K562 (cell line): ENCODE measurements around the gene NRCAM. TPM values are rescaled to one million over a fixed set of nuclear protein-coding genes. Genes with fewer than 3 reads are reported as not detected.

Experiments used
- ATAC-seq: fragments of 200-7000 bp; cut with Tn5 transposase; 3 replicates; pipeline ENCODE4 v1.9.1; 2020; ENCODE audit warnings: moderate library complexity
- BruUV-seq: library from RNA; stranded (reverse); fragments of 400-500 nt; replicated peaks from 2 replicates; lab custom pipeline; 2021; lab: Mats Ljungman, UMichigan
- CTCF ChIA-PET: fragments of 300-600 bp; formaldehyde crosslinking; extraction: SDS; loops from one replicate; lab custom pipeline; 2021; ENCODE audit warnings: low intra/inter-chr PET ratio; lab: Yijun Ruan, JAX
- POLR2A ChIA-PET: fragments of 300-600, 350-650 bp; sonication (Branson Sonifier 250); formaldehyde crosslinking; extraction: SDS; loops from one replicate; lab custom pipeline; 2021; ENCODE audit warnings: antibody characterized with exemption, inconsistent platforms; lab: Yijun Ruan, JAX
- DNase-seq, 4 experiments: peaks; one replicate each; pipeline versions ENCODE4 v3.0.0 to v3.0.0-alpha.2; 2011 to 2018; ENCODE audit warnings: low spot score in 3 of 4, mixed read lengths in 3 of 4; ENCODE audit errors: extremely low read depth in 1 of 4
- FAIRE-seq: peaks from 2 replicates; lab custom pipeline; 2011; peaks lifted over from hg19 to GRCh38; lab: Jason Lieb, UNC
- H2AFZ ChIP-seq: 2 replicates; pipeline ENCODE4 v1.6.0; 2011; ENCODE audit warnings: low read depth, low read length, control low read depth, inconsistent platforms
- H3K27ac ChIP-seq: fragments of 200-600 bp; 3 replicates; pipeline ENCODE4 v1.8.0; 2011; ENCODE audit warnings: low read depth, mild to moderate bottlenecking, control low read depth, inconsistent platforms, low read length, moderate library complexity, mixed read lengths; ENCODE audit errors: extremely low read depth
- H3K27me3 ChIP-seq, 2 experiments: fragments of 300-600 bp in 1 of 2; 2 replicates in 1 of 2; 3 replicates in 1 of 2; pipeline versions ENCODE4 v1.6.0 to v1.8.0; 2011; ENCODE audit warnings: inconsistent platforms in 2 of 2, low read length in 2 of 2, mild to moderate bottlenecking in 1 of 2, mixed read lengths in 1 of 2, moderate library complexity in 1 of 2; ENCODE audit not compliant: control insufficient read depth in 2 of 2, insufficient read depth in 2 of 2
- H3K36me3 ChIP-seq: fragments of 300-600 bp; 3 replicates; pipeline ENCODE4 v1.8.0; 2011; ENCODE audit warnings: mild to moderate bottlenecking, low read length, inconsistent platforms; ENCODE audit not compliant: control insufficient read depth, insufficient read depth
- H3K4me1 ChIP-seq, 2 experiments: fragments of 200-600 bp in 1 of 2; replicated peaks in 1 of 2; 2 replicates in 1 of 2; 3 replicates in 1 of 2; pipeline versions ENCODE4 v1.5.1 to v1.8.0; 2011; ENCODE audit warnings: inconsistent platforms in 2 of 2, low read length in 2 of 2, mild to moderate bottlenecking in 1 of 2, mixed read lengths in 1 of 2, moderate library complexity in 1 of 2; ENCODE audit not compliant: control insufficient read depth in 2 of 2, insufficient read depth in 2 of 2
- H3K4me2 ChIP-seq: 2 replicates; pipeline ENCODE4 v1.6.1; 2011; ENCODE audit warnings: low read length, control low read depth, inconsistent platforms, mixed read lengths; ENCODE audit not compliant: insufficient read depth
- H3K4me3 ChIP-seq: fragments of 200-600 bp; sonication (generic), shearing (Covaris generic); 2 replicates; pipeline ENCODE4 v1.5.1; 2016; ENCODE audit warnings: control low read depth, inconsistent platforms
- H3K79me2 ChIP-seq: fragments of 200-600 bp; 3 replicates; pipeline ENCODE4 v1.8.0; 2011; ENCODE audit warnings: low read length, inconsistent platforms; ENCODE audit not compliant: control insufficient read depth, insufficient read depth
- H3K9ac ChIP-seq, 2 experiments: 2 replicates each; pipeline versions ENCODE4 v1.6.0 to v1.6.1; 2011; ENCODE audit warnings: low read depth in 2 of 2, low read length in 2 of 2, control low read depth in 1 of 2, inconsistent platforms in 1 of 2, mild to moderate bottlenecking in 1 of 2, mixed read lengths in 1 of 2; ENCODE audit not compliant: insufficient read depth in 1 of 2
- H3K9me1 ChIP-seq: one replicate; pipeline ENCODE4 v1.6.0; 2011; ENCODE audit warnings: inconsistent platforms, mild to moderate bottlenecking, low read length, moderate library complexity; ENCODE audit not compliant: control insufficient read depth, insufficient read depth
- H3K9me3 ChIP-seq: replicated peaks from 2 replicates; pipeline ENCODE4 v1.5.1; 2011; ENCODE audit warnings: low read depth, low read length, inconsistent platforms; ENCODE audit not compliant: control insufficient read depth, insufficient read depth
- H4K20me1 ChIP-seq: replicated peaks from 2 replicates; pipeline ENCODE4 v1.6.1; 2011; ENCODE audit warnings: low read length, inconsistent platforms, mixed read lengths; ENCODE audit not compliant: control insufficient read depth, insufficient read depth
- POLR2G ChIP-seq: fragments of 200-400 bp; formaldehyde crosslinking; IDR thresholded peaks from 2 replicates; pipeline ENCODE4 v1.6.1; 2017; ENCODE audit warnings: low read depth, mild to moderate bottlenecking, antibody characterized with exemption, low read length, moderate library complexity
- SETDB1 ChIP-seq: IDR thresholded peaks from one replicate; pipeline ENCODE4 v1.6.1; 2012; ENCODE audit warnings: low read length, control low read depth, inconsistent platforms
- TCFL5 ChIP-seq: fragments of 250-450 bp; sonication (Bioruptor Pico); conservative IDR thresholded peaks from 2 replicates; pipeline ENCODE4 v1.6.1; 2021; ENCODE audit warnings: mild to moderate bottlenecking, moderate library complexity, matching md5 sums
- WGBS: fragments of 100-300 bp; shearing (Covaris generic); methylation state at CpG from one replicate; pipeline ENCODE4 v1.1.6; 2016; ENCODE audit warnings: low coverage, mixed read lengths; ENCODE audit not compliant: insufficient coverage; ENCODE audit errors: missing lambda C conversion rate; 5-methylcytosine and 5-hydroxymethylcytosine counted together
- in situ Hi-C: fragments of 300-500 bp; cut with MboI; formaldehyde crosslinking; loops from 4 replicates; pipeline ENCODE4 v1.15.0; 2018; ENCODE audit warnings: inconsistent platforms, mixed read lengths
- intact Hi-C: fragments of 100-400 bp; cut with micrococcal nuclease; formaldehyde crosslinking; loops from 2 replicates; pipeline ENCODE4 v1.14.2; 2022
- polyA plus RNA-seq, 8 experiments: library from polyadenylated mRNA; depleted of rRNA in 4 of 8; stranded (reverse) in 5 of 8; unstranded in 3 of 8; fragments of >200 nt; fragmentation: Nextera tagmentation in 2 of 8; fragmentation: Illumina TruSeq in 1 of 8; extraction: Ambion mirVana in 2 of 8; extraction: Trizol in 1 of 8; gene quantifications; 2 replicates each; pipeline versions ENCODE4 v1.2.1 to v1.2.3, GENCODE V29; 2011 to 2014; ENCODE audit warnings: inconsistent platforms in 1 of 8, missing spikeins in 1 of 8
- total RNA-seq, 7 experiments: library from RNA; depleted of rRNA in 6 of 7; stranded (reverse); fragments of >200 nt in 6 of 7; fragmentation: Illumina TruSeq in 2 of 7; extraction: Trizol in 2 of 7; gene quantifications; 2 replicates each; pipeline versions ENCODE4 v1.2.1 to v1.2.3, GENCODE V29; 2011 to 2021; ENCODE audit warnings: low replicate concordance in 1 of 7
- TF ChIP-seq, protein P1 (sequence below): fragments of 450-650 bp; formaldehyde crosslinking; IDR thresholded peaks from 2 replicates; pipeline ENCODE4 v1.4.0; 2020; ENCODE audit warnings: mild to moderate bottlenecking, mixed read lengths
- TF ChIP-seq, protein P2 (sequence below), 2 experiments: fragments of 450-650 bp; IDR thresholded peaks; 2 replicates each; pipeline ENCODE4 v1.6.1; 2018; ENCODE audit warnings: mild to moderate bottlenecking in 2 of 2, low read depth in 1 of 2; ENCODE audit not compliant: partially characterized antibody in 2 of 2

NRCAM gene
- total and polyA plus RNA-seq, 9 of the 15 experiments (the other 6 are each of a cell fraction or from before 2014, with no cell fraction given), result 0.03 to 0.54 (median 0.12) TPM; not detected in 1

DNA sequence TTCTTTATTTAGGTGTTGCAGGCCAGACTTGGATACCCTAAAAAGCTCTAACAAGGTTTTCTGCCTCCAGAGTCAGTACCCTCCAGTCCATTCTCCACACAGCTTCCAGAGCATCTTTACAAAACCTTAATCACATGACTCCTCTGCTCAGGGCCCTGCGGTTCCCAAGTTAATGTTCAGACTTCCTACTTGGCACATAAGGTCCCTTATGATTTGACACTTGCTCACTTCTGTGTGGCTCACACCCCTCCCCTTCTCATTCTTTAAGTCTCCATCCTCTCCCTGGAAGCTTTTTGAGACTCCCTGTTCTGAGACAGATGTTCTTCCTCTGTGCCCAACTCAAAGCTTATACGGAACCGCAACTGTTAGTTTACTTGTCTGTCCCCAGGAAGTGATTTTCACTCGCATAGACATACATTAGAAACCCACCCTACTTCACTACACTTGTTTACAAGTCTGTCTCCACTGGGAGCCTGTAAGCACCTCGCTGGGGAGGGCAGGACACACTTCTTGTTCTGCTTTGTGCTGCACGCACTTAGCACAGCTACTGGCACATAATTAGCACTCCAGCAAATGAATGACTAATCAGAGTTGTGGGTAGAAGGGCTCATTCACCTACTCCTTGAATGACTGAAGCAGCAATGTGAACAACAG lies 171.8 kb downstream of the NRCAM start:
- in situ Hi-C loops, result no loop called here
- Histone ChIP-seq H3K27me3 (peaks cover 7 to 16% of the 10 kb centered on the region in 2 experiments; a peak in 4 of 5 replicates), H3K36me3 (no peaks in the 10 kb centered on the region), H3K4me3 (no peak overlapping the region), H3K4me1 (peaks cover 0 to 4% of the 10 kb centered on the region in 2 experiments; a peak in 1 of 5 replicates), H3K9me1 (no peaks in the 10 kb centered on the region), H3K4me2 (no peak overlapping the region), H3K27ac (no peak overlapping the region), H3K79me2 (no peaks in the 10 kb centered on the region), H3K9me3 (no peaks in the 10 kb centered on the region), H2AFZ (0 out of 2 replicates have a peak overlapping the region, but pooled peaks have one; percentile 11), H3K9ac (no peak overlapping the region), H4K20me1 (no peaks in the 10 kb centered on the region)
- ChIA-PET CTCF (no interaction called here), POLR2A (interaction anchor here (0.6 to 0.8 kb wide), 4 partner anchors 17 to 143 kb away, joined by 3 to 5 read pairs (median 3); no protein-coding TSS in a partner anchor)
- no TSS peak for BruUV-seq
- ATAC-seq (no peak; the same call in 2 of the 3 replicates), FAIRE-seq (no peak), DNase-seq (no peak)
- intact Hi-C loops, result no loop called here
- 9% methylated on average over 6 of the region's 6 CpGs for WGBS
- TF ChIP-seq POLR2G, result no peak
- TF ChIP-seq, protein P1, sequence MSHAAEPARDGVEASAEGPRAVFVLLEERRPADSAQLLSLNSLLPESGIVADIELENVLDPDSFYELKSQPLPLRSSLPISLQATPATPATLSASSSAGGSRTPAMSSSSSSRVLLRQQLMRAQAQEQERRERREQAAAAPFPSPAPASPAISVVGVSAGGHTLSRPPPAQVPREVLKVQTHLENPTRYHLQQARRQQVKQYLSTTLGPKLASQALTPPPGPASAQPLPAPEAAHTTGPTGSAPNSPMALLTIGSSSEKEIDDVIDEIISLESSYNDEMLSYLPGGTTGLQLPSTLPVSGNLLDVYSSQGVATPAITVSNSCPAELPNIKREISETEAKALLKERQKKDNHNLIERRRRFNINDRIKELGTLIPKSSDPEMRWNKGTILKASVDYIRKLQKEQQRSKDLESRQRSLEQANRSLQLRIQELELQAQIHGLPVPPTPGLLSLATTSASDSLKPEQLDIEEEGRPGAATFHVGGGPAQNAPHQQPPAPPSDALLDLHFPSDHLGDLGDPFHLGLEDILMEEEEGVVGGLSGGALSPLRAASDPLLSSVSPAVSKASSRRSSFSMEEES (CRISPR knock-in tag), result peak; percentile 76
- TF ChIP-seq TCFL5, result no peak
- TF ChIP-seq SETDB1, result no peak
- TF ChIP-seq, protein P2, sequence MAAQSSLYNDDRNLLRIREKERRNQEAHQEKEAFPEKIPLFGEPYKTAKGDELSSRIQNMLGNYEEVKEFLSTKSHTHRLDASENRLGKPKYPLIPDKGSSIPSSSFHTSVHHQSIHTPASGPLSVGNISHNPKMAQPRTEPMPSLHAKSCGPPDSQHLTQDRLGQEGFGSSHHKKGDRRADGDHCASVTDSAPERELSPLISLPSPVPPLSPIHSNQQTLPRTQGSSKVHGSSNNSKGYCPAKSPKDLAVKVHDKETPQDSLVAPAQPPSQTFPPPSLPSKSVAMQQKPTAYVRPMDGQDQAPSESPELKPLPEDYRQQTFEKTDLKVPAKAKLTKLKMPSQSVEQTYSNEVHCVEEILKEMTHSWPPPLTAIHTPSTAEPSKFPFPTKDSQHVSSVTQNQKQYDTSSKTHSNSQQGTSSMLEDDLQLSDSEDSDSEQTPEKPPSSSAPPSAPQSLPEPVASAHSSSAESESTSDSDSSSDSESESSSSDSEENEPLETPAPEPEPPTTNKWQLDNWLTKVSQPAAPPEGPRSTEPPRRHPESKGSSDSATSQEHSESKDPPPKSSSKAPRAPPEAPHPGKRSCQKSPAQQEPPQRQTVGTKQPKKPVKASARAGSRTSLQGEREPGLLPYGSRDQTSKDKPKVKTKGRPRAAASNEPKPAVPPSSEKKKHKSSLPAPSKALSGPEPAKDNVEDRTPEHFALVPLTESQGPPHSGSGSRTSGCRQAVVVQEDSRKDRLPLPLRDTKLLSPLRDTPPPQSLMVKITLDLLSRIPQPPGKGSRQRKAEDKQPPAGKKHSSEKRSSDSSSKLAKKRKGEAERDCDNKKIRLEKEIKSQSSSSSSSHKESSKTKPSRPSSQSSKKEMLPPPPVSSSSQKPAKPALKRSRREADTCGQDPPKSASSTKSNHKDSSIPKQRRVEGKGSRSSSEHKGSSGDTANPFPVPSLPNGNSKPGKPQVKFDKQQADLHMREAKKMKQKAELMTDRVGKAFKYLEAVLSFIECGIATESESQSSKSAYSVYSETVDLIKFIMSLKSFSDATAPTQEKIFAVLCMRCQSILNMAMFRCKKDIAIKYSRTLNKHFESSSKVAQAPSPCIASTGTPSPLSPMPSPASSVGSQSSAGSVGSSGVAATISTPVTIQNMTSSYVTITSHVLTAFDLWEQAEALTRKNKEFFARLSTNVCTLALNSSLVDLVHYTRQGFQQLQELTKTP (IDR thresholded peaks at IDR 0.05; ENCODE audit: low read depth in 1 of 2, partially characterized antibody in 2 of 2), result no peak
